Neural progenitor cell (in vitro differentiated cells): ENCODE data around the gene CELA3B. TPM values are rescaled to one million over a fixed set of nuclear protein-coding genes. Genes with fewer than 3 reads are reported as not detected.
"Not testable (repeated sequence)": the region's sequence is repeated elsewhere in the genome, so short reads cannot be mapped to it uniquely, and the experiment has no call there.

ENCODE experiments used
- DNase-seq: peaks from one replicate; pipeline ENCODE4 v3.0.0-alpha.2; 2016; ENCODE audit warnings: low spot score
- H2AFZ ChIP-seq: fragments of 200-600 bp; sonication (generic); replicated peaks from 2 replicates; pipeline ENCODE4 v1.6.1; 2016; ENCODE audit warnings: antibody characterized with exemption
- H3F3A ChIP-seq: fragments of 200-600 bp; sonication (generic); 2 replicates; pipeline ENCODE4 v1.6.1; 2016; ENCODE audit warnings: antibody characterized with exemption, low read depth
- H3K27ac ChIP-seq: fragments of 200-600 bp; sonication (generic); 2 replicates; pipeline ENCODE4 v1.5.1; 2016; ENCODE audit warnings: mild to moderate bottlenecking
- H3K27me3 ChIP-seq: fragments of 200-600 bp; sonication (generic); 2 replicates; pipeline ENCODE4 v1.6.1; 2016; ENCODE audit warnings: mild to moderate bottlenecking, moderate library complexity
- H3K36me3 ChIP-seq: fragments of 200-600 bp; sonication (generic); 2 replicates; pipeline ENCODE4 v1.5.1; 2016
- H3K4me1 ChIP-seq: fragments of 200-600 bp; sonication (generic); 2 replicates; pipeline ENCODE4 v1.6.1; 2016; ENCODE audit warnings: mixed run types
- H3K4me2 ChIP-seq: fragments of 200-600 bp; sonication (generic); 2 replicates; pipeline ENCODE4 v1.6.1; 2016
- H3K4me3 ChIP-seq: fragments of 200-600 bp; sonication (generic); 2 replicates; pipeline ENCODE4 v1.5.1; 2016
- H3K79me2 ChIP-seq: fragments of 200-600 bp; sonication (generic); 2 replicates; pipeline ENCODE4 v1.6.1; 2016; ENCODE audit warnings: low read depth
- H3K9ac ChIP-seq: fragments of 200-600 bp; sonication (generic); 2 replicates; pipeline ENCODE4 v1.6.1; 2016
- H3K9me3 ChIP-seq: fragments of 200-600 bp; sonication (generic); 2 replicates; pipeline ENCODE4 v1.5.1; 2016; ENCODE audit warnings: low read depth
- H4K20me1 ChIP-seq: fragments of 200-600 bp; sonication (generic); 2 replicates; pipeline ENCODE4 v1.6.1; 2016; ENCODE audit warnings: low read depth
- H3K27ac Mint-ChIP-seq: 3 replicates; pipeline ENCODE4 v1.8.0; 2021; ENCODE audit warnings: mixed read lengths
- H3K27me3 Mint-ChIP-seq: 2 replicates; pipeline ENCODE4 v1.8.0; 2022; ENCODE audit warnings: low read depth, mild to moderate bottlenecking, inconsistent platforms, moderate library complexity, mixed read lengths; ENCODE audit not compliant: insufficient read depth
- H3K36me3 Mint-ChIP-seq: 3 replicates; pipeline ENCODE4 v1.8.0; 2021; ENCODE audit warnings: mixed read lengths
- H3K4me1 Mint-ChIP-seq: 3 replicates; pipeline ENCODE4 v1.8.0; 2021; ENCODE audit warnings: mixed read lengths
- H3K4me3 Mint-ChIP-seq: 3 replicates; pipeline ENCODE4 v1.8.0; 2021; ENCODE audit warnings: mild to moderate bottlenecking, moderate library complexity, mixed read lengths
- H3K9me3 Mint-ChIP-seq: 3 replicates; pipeline ENCODE4 v1.8.0; 2020; ENCODE audit warnings: mixed read lengths
- total RNA-seq: library from RNA; depleted of rRNA; stranded (reverse); fragments of >200 nt; gene quantifications from 2 replicates; pipeline ENCODE4 v1.2.3, GENCODE V29; 2015; ENCODE audit warnings: low replicate concordance

Gene CELA3B
- total RNA-seq, 1 donor from 2014 or later: not detected

DNA sequence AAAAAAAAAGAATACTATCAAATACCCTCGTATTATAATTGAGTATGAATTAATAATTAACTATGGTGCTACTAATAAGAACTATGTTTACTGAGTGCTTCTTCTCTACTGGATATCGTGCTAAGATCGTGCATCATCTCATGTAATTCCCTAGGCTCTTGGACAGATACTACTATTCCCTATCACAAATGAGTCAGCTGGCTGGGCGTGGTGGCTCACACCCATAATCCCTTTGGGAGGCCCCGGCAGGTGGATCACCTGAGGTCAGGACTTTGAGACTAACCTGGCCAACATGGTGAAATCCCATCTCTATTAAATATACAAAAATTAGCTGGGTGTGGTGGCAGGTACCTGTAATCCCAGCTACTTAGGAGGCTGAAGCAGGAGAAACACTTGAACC, 9.1 kb downstream of the CELA3B start:
- not testable (repeated sequence) for H3K4me3 ChIP-seq, H3K79me2 ChIP-seq, H3K27ac Mint-ChIP-seq, DNase-seq, H3K9me3 ChIP-seq, H3K36me3 Mint-ChIP-seq, H3K9me3 Mint-ChIP-seq, H2AFZ ChIP-seq, H3K27ac ChIP-seq, H3K4me1 ChIP-seq, H3K9ac ChIP-seq, H3K4me2 ChIP-seq, H3K4me1 Mint-ChIP-seq, H4K20me1 ChIP-seq, H3K27me3 Mint-ChIP-seq, H3F3A ChIP-seq, H3K36me3 ChIP-seq, H3K27me3 ChIP-seq, H3K4me3 Mint-ChIP-seq

DNA sequence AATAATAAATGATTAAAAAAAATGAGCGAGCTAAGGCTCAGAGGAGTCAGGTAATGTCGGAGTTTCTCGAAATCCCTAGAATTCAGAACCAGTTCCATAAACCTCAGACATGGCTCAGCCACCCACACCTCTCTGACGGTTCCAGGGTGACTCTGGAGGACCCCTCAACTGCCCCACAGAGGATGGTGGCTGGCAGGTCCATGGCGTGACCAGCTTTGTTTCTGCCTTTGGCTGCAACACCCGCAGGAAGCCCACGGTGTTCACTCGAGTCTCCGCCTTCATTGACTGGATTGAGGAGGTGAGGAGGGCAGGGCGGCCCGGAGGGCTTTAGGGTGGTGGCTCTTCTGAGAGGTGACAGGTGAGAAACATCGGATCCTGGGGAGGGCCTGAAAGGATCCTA, 9.6 kb downstream of the CELA3B start:
- H3K27ac ChIP-seq, H3K4me1 ChIP-seq, H3K27me3 ChIP-seq, DNase-seq, H3K4me2 ChIP-seq, H3K9ac ChIP-seq, H3K9me3 Mint-ChIP-seq, H3K36me3 ChIP-seq, H2AFZ ChIP-seq, H3K79me2 ChIP-seq, H3K9me3 ChIP-seq, H4K20me1 ChIP-seq, H3K4me3 Mint-ChIP-seq, H3F3A ChIP-seq, H3K4me3 ChIP-seq, H3K27me3 Mint-ChIP-seq, H3K36me3 Mint-ChIP-seq, H3K4me1 Mint-ChIP-seq, H3K27ac Mint-ChIP-seq: not testable (repeated sequence)

DNA sequence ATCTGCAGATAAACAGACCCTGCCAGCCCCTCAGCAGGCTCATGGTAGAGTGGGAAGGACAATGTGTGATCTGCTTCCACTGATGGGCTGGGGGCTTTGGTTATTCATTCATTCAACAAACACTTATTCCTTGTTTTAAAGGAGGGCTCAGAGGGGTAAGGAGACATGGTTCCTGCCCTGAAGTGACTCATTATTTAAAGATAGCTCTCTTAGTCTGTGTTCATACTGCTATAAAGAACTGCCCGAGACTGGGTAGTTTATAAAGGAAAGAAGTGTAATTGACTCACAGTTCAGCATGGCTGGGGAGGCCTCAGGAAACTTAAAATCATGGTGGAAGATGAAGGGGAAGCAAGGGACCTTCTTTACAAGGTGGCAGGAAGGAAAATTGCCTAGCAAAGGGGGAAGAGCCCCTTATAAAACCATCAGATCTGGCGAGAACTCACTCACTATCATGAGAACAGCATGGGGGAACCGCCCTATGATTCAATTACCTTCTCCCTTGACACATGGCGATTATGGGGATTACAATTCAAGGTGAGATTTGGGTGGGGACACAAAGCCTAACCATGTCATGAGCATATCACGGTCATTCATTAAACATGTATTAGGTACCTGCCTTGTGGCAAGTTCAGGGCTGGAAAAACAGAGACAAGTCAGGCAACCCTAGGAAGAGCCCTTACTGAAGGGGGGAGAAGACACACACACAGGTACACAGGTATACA, 13.0 kb downstream of the CELA3B start:
- not testable (repeated sequence) for H3F3A ChIP-seq, H3K27ac Mint-ChIP-seq, H3K9me3 Mint-ChIP-seq, H3K9me3 ChIP-seq, H2AFZ ChIP-seq, H3K27ac ChIP-seq, H3K4me3 Mint-ChIP-seq, H3K36me3 Mint-ChIP-seq, H3K27me3 ChIP-seq, H3K27me3 Mint-ChIP-seq, H3K4me2 ChIP-seq, H4K20me1 ChIP-seq, H3K36me3 ChIP-seq, H3K4me1 Mint-ChIP-seq, H3K79me2 ChIP-seq, H3K9ac ChIP-seq, DNase-seq, H3K4me1 ChIP-seq, H3K4me3 ChIP-seq

DNA sequence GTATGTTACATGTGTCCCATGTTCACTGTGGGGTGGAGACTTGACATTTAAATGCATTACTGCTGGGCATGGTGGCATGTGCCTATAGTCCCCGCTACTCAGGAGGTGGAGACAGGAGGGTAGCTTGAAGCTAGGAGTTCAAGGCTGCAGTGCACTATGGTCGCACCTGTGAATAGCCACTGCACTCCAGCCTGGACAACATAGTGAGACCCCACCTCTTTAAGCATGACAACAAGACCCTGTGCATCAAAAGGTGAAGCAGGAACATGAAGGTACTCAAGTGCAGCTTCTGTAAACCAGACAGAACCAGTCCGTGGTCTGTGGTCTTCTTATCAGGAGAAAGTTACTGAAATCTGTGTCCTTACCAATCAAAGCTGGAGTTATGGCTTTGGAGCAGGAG, 15.4 kb downstream of the CELA3B start:
- not testable (repeated sequence) for H3F3A ChIP-seq, H3K9me3 ChIP-seq, H3K4me1 ChIP-seq, H2AFZ ChIP-seq, H3K9ac ChIP-seq, H3K4me1 Mint-ChIP-seq, H3K79me2 ChIP-seq, H3K36me3 Mint-ChIP-seq, H3K27ac Mint-ChIP-seq, H3K4me3 Mint-ChIP-seq, H3K4me2 ChIP-seq, H3K36me3 ChIP-seq, H3K27me3 Mint-ChIP-seq, H3K27ac ChIP-seq, H3K9me3 Mint-ChIP-seq, H4K20me1 ChIP-seq, H3K4me3 ChIP-seq, H3K27me3 ChIP-seq, DNase-seq

DNA sequence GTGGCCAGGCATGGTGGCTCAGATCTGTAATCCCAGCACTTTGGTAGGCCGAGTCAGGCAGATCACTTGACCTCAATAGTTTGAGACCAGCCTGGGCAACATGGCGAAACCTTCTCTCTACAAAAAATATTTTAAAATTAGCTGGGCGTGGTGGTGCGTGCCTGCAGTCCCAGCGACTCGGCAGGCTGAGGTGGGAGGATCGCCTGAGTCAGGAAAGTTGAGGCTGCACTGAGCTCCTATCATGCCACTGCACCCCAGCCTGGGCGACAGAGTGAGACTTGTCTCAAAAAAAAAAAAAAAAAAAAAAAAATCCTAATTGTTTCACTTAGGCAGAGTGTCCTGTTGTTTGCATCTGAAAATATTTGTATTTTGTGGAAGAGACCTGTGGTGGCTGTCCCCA, 17.9 kb downstream of the CELA3B start:
- H3K9me3 ChIP-seq, H3K4me3 ChIP-seq, H3K27ac ChIP-seq, H3K36me3 Mint-ChIP-seq, H2AFZ ChIP-seq, H3K9me3 Mint-ChIP-seq, H3K36me3 ChIP-seq, H3K4me1 Mint-ChIP-seq, H3K27ac Mint-ChIP-seq, H3K4me1 ChIP-seq, H3K4me3 Mint-ChIP-seq, H3F3A ChIP-seq, H3K27me3 ChIP-seq, DNase-seq, H4K20me1 ChIP-seq, H3K9ac ChIP-seq, H3K79me2 ChIP-seq, H3K4me2 ChIP-seq, H3K27me3 Mint-ChIP-seq: not testable (repeated sequence)

DNA sequence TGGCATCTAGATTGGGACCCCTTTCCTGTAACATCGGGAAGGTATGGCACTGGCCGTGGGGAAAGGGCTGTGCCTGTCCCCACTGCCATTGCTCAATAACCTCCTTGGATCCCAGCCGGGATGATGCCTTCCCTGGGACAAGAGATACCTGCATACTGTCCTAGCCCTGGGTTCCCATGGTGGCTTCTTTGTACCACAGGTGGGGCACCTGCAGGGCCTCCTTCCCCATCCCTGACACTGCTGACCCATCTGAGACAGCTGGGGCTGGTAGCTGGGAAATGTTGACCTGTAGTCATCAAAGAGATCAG, 19.8 kb downstream of the CELA3B start:
- H3K27ac Mint-ChIP-seq, H3K4me3 Mint-ChIP-seq, H4K20me1 ChIP-seq, H3K79me2 ChIP-seq, H3K36me3 Mint-ChIP-seq, H3K27me3 Mint-ChIP-seq, H3K27ac ChIP-seq, H3K4me2 ChIP-seq, H3K4me1 Mint-ChIP-seq, H2AFZ ChIP-seq, H3F3A ChIP-seq, H3K4me3 ChIP-seq, H3K9me3 Mint-ChIP-seq, DNase-seq, H3K4me1 ChIP-seq, H3K27me3 ChIP-seq, H3K9ac ChIP-seq, H3K9me3 ChIP-seq, H3K36me3 ChIP-seq: not testable (repeated sequence)

DNA sequence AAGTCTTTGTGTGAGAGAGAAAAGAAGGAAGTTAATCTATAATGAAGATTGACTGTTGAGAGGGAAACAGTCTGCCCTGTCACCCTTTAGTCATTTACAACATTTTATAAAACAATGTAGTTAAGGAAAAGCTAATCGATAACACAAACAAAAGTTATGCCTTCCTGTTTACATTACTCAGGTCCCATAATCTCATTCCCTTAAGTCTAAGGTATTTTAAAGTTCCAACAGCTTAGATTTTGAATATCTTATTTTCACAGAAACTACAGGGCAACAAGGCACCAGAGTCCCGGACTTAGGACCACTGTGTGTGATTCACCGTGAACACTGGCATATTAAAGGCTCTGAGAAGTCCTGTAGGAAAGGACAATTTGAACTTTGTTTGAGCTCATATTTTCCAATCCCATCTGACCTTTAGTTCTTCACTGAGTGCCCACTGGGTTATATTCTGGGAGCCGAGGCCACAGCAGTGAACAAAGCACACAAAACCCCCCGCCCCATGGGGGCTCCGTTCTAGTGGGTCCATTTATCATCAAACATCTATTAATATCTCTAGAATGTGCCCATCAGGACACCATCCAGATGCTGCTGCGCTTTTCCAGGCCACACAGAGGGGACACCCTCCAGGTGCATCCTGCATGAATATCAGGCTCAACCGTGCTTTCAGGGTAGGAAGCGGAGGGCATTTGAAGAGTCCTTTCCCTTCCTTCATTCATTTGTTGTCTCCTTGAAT, 21.2 kb downstream of the CELA3B start:
- H3K4me1 Mint-ChIP-seq, H3K36me3 Mint-ChIP-seq, H3K4me1 ChIP-seq, H3K4me2 ChIP-seq, H3K27me3 Mint-ChIP-seq, H3K4me3 Mint-ChIP-seq, H3K4me3 ChIP-seq, H3K9me3 Mint-ChIP-seq, H3K9ac ChIP-seq, H3F3A ChIP-seq, H2AFZ ChIP-seq, H3K27ac ChIP-seq, H3K9me3 ChIP-seq, H3K27me3 ChIP-seq, H3K79me2 ChIP-seq, DNase-seq, H4K20me1 ChIP-seq, H3K27ac Mint-ChIP-seq, H3K36me3 ChIP-seq: not testable (repeated sequence)

DNA sequence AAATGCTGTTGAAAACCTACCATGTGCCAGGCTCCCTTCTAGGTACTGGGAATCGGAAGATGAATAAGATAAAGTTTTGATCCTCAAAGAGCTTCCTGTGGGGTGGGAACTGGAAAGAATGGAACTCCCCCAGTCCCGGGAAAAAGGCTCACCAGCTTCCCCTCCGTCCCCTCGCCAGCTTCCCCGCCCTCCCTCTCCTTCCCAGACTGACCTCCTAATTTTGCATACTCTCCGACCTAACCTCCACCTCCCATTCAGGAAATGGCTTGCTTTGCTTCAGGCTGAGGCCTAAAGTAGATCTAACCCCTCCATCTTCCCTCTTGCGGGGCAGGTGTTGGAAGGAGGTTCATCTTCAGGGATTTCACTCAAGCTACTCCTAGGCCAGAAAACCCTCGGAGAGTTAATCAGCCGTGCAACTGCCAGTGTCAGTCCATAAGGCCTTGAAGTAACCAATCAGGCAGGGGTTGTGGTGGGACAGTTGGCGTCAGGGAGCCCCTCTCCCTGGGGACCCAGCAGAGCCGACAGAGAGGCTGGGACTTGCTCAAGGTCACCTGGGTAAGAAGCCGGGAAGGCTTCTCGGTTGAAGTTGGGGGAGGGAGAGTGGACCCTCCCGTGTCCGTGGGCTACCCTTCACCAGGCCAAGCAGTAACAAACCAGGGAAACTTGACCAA, 21.9 kb downstream of the CELA3B start:
- not testable (repeated sequence) for H3K9me3 Mint-ChIP-seq, H3K27me3 Mint-ChIP-seq, H3K4me1 Mint-ChIP-seq, H3K36me3 ChIP-seq, H3K4me2 ChIP-seq, H3F3A ChIP-seq, H4K20me1 ChIP-seq, H3K27ac Mint-ChIP-seq, H3K4me3 ChIP-seq, H3K36me3 Mint-ChIP-seq, H2AFZ ChIP-seq, H3K27me3 ChIP-seq, DNase-seq, H3K9me3 ChIP-seq, H3K4me3 Mint-ChIP-seq, H3K9ac ChIP-seq, H3K4me1 ChIP-seq, H3K79me2 ChIP-seq, H3K27ac ChIP-seq
